Activated B cell treated with CpG ODN at 0.5 μM for 24 hours (primary cell): ENCODE data around the gene CSNK1E. TPM values are rescaled to one million over a fixed set of nuclear protein-coding genes. Genes with fewer than 3 reads are reported as not detected.

Experiments
- ATAC-seq: fragments of 200-7000 bp; cut with Tn5 transposase; one replicate; pipeline ENCODE4 v1.10.0; 2021; ENCODE audit warnings: low read depth, mild to moderate bottlenecking, moderate library complexity
- CTCF ChIA-PET: fragments of 350-600 bp; sonication (Branson Sonifier 250); formaldehyde crosslinking; loops from one replicate; lab custom pipeline; 2021; ENCODE audit warnings: antibody characterized with exemption; lab: Charles Lee
- POLR2A ChIA-PET: fragments of 350-600 bp; sonication (Branson Sonifier 250); formaldehyde crosslinking; loops from one replicate; lab custom pipeline; 2021; ENCODE audit warnings: antibody characterized with exemption; lab: Charles Lee
- DNase-seq: peaks from one replicate; pipeline ENCODE4 v3.0.0; 2022
- H3K27ac Mint-ChIP-seq: one replicate; pipeline ENCODE4 v1.8.0; 2020; ENCODE audit warnings: mixed read lengths
- H3K27me3 Mint-ChIP-seq: one replicate; pipeline ENCODE4 v1.8.0; 2021; ENCODE audit warnings: mixed read lengths
- H3K36me3 Mint-ChIP-seq: one replicate; pipeline ENCODE4 v1.8.0; 2021; ENCODE audit warnings: low read depth, mixed read lengths
- H3K4me1 Mint-ChIP-seq: one replicate; pipeline ENCODE4 v1.8.0; 2021; ENCODE audit warnings: mixed read lengths
- H3K4me3 Mint-ChIP-seq: one replicate; pipeline ENCODE4 v1.8.0; 2020; ENCODE audit warnings: mild to moderate bottlenecking, mixed read lengths
- H3K9me3 Mint-ChIP-seq: one replicate; pipeline ENCODE4 v1.8.0; 2020; ENCODE audit warnings: mixed read lengths
- intact Hi-C: fragments of 100-400 bp; cut with micrococcal nuclease; formaldehyde crosslinking; loops from one replicate; pipeline ENCODE4 v1.15.1; 2024
- total RNA-seq: library from RNA; stranded (reverse); gene quantifications from 2 replicates; pipeline ENCODE4 v1.2.3, GENCODE V29; 2022
- TF ChIP-seq, protein P1 (sequence below): fragments of 200-600 bp; IDR thresholded peaks from one replicate; pipeline ENCODE4 v1.8.0; 2022; ENCODE audit warnings: antibody characterized with exemption, mild to moderate bottlenecking

CSNK1E gene
- total RNA-seq, 1 donor from 2014 or later = 85.2 TPM

DNA sequence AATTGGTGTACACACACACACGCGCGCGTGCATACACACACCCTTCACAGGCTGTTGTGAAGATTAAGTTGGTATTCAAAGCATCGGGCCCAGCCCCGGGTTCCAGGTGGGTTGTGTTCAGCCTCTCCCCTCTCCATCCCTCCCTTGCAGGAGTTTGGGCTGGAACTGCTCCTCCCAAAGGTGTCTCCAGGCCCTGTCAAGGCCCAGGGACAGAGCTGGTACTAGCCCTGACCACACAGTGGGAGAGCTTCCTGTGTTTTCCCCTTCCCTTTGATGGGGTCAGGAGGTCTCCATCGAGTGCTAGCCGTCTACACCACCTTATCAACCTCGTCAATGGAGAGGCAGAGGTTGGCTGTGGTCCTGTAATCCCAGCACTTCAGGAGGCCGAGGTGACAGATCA is 36.5 kb upstream of the CSNK1E start:
- Mint-ChIP-seq H3K4me1 (peaks cover 5% of the 10 kb centered on the region), H3K27me3 (no peaks in the 10 kb centered on the region), H3K36me3 (peaks cover 22% of the 10 kb centered on the region), H3K27ac (no peak overlapping the region), H3K4me3 (no peak overlapping the region), H3K9me3 (no peaks in the 10 kb centered on the region)
- intact Hi-C loops = loop anchor here (1.0 to 5.0 kb wide), 8 partner anchors 43 to 301 kb away; partner anchors contain the start of gene DMC1
- TF ChIP-seq, protein P1, sequence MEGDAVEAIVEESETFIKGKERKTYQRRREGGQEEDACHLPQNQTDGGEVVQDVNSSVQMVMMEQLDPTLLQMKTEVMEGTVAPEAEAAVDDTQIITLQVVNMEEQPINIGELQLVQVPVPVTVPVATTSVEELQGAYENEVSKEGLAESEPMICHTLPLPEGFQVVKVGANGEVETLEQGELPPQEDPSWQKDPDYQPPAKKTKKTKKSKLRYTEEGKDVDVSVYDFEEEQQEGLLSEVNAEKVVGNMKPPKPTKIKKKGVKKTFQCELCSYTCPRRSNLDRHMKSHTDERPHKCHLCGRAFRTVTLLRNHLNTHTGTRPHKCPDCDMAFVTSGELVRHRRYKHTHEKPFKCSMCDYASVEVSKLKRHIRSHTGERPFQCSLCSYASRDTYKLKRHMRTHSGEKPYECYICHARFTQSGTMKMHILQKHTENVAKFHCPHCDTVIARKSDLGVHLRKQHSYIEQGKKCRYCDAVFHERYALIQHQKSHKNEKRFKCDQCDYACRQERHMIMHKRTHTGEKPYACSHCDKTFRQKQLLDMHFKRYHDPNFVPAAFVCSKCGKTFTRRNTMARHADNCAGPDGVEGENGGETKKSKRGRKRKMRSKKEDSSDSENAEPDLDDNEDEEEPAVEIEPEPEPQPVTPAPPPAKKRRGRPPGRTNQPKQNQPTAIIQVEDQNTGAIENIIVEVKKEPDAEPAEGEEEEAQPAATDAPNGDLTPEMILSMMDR = no peak
- POLR2A ChIA-PET = interaction anchor here (1.2 kb wide), 1 partner anchor 45 kb away, joined by 3 read pairs; no protein-coding TSS in a partner anchor
- DNase-seq = no peak
- CTCF ChIA-PET = interaction anchor here (1.3 to 2.8 kb wide), 3 partner anchors 19 to 301 kb away, joined by 3 to 16 read pairs (median 4); no protein-coding TSS in a partner anchor
- ATAC-seq = peak; percentile 9

DNA sequence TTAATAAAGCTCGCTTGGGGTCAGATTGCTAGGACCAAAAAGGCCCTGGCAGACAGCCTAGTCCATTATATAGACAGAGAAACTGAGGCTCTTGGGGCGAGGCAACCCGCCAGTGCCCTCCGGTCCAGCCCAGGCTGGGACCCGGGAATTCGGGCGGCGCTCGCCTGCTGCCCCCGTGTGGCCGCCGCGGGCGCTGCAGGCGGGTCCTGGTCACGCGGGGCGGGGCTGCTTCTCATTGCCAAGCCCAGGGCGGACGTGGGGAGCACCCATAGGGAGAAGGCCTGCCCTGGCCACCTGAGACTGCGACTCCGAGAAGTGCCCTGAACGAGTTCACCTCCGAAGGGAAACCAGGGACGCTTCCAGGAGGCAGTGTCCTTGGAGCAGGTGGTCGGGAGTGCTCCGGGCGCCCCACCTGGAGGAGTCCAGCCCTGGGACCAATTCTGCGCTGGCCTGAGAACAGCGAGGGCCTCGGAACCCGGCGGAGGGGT is 36.0 kb upstream of the CSNK1E start:
- H3K36me3 Mint-ChIP-seq = peaks cover 21% of the 10 kb centered on the region
- no peaks in the 10 kb centered on the region for H3K27me3 Mint-ChIP-seq
- CTCF ChIA-PET = interaction anchor here (0.8 to 2.8 kb wide), 3 partner anchors 18 to 301 kb away, joined by 3 to 16 read pairs (median 5); no protein-coding TSS in a partner anchor
- TF ChIP-seq, protein P1 = peak; percentile 87
- peak overlapping the region; percentile 30 for H3K27ac Mint-ChIP-seq
- ATAC-seq = peak; percentile 82
- H3K9me3 Mint-ChIP-seq = no peaks in the 10 kb centered on the region
- H3K4me1 Mint-ChIP-seq = peaks cover 9% of the 10 kb centered on the region
- POLR2A ChIA-PET = interaction anchor here (1.2 kb wide), 1 partner anchor 48 kb away, joined by 3 read pairs; no protein-coding TSS in a partner anchor
- DNase-seq = peak; percentile 77
- H3K4me3 Mint-ChIP-seq = no peak overlapping the region
- intact Hi-C loops = loop anchor here (1.0 to 5.0 kb wide), 8 partner anchors 42 to 301 kb away; partner anchors contain the start of gene DMC1

DNA sequence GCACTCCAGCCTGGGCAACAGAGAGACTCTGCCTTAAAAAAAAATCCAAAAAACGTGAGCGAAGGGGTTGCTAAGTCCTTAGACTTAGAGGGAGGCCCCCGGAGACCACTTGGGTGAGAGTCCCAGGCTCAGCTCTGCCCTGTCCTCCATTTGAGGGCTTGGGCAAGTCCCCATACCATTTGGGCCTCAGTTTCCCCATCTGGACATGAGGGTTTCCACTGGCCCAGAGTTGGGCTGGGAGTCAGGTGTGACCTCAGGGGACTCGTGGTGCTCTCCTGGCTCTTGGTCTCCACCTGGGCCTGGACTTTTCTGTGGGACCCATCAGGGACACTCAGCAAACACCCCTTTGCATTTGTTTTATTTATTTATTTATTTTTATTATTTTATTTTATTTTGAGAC is 35.2 kb upstream of the CSNK1E start:
- Mint-ChIP-seq H3K27ac (no peak overlapping the region), H3K27me3 (no peaks in the 10 kb centered on the region), H3K36me3 (peaks cover 19% of the 10 kb centered on the region), H3K4me1 (peaks cover 14% of the 10 kb centered on the region), H3K9me3 (no peaks in the 10 kb centered on the region), H3K4me3 (no peak overlapping the region)
- TF ChIP-seq, protein P1 = no peak
- ATAC-seq (no peak), DNase-seq (no peak)
- POLR2A ChIA-PET = interaction anchor here (1.2 kb wide), 1 partner anchor 47 kb away, joined by 3 read pairs; no protein-coding TSS in a partner anchor
- CTCF ChIA-PET = interaction anchor here (0.8 to 2.8 kb wide), 3 partner anchors 18 to 300 kb away, joined by 3 to 16 read pairs (median 5); no protein-coding TSS in a partner anchor
- intact Hi-C loops = loop anchor here (2.0 to 5.0 kb wide), 4 partner anchors 42 to 238 kb away; partner anchors contain the start of gene DMC1

DNA sequence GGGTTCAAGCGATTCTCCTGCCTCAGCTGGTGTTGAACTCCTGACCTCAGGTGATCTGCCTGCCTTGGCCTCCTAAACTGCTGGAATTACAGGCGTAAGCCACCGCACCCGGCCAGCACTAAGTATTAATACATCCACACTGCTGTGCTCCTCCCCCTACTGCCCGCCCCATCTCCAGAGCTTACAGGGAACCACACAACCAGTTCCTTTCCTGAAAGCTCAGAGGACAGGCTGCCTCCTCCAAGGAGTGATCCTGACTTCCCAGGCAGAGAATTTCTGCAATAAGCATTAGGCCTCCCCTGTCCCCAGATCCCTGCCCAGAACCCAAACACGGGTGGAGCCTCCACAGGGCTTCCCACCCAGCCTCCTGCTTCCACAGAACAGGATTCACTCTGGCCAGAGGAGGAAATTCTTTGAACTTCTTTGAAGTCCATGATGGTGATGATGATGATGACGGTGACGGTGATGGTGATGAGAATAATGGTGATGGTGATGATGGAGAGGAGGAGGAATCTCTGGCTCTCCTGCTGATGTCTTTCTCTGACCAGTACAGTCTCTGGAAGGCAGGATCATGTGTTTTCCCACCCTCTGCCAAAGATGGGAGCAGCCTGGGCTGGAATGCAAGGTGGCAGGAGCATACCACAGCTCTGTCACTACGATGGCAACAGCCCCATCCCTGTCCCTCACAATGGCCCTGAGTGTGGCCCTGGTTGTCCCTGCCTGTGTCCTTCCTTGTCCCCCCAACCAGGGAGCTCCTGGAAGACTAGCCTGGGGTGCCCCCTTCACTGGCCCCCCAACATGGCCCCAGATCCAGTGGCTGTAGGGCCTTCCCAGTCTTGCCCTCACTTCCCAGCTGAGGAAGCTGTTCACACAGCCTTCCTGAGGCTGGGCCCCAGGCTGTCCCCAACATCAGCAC is 33.5 kb upstream of the CSNK1E start:
- peak overlapping the region; percentile 3 for H3K27ac Mint-ChIP-seq
- no peak overlapping the region for H3K4me3 Mint-ChIP-seq
- ChIA-PET CTCF (interaction anchor here (1.6 kb wide), 2 partner anchors 89 to 299 kb away, joined by 3 to 6 read pairs; no protein-coding TSS in a partner anchor), POLR2A (interaction anchor here (0.7 to 1.0 kb wide), 3 partner anchors 44 to 51 kb away, joined by 3 to 5 read pairs (median 3); no protein-coding TSS in a partner anchor)
- no peaks in the 10 kb centered on the region for H3K9me3 Mint-ChIP-seq
- peak; percentile 13 for DNase-seq
- no peak for ATAC-seq
- H3K4me1 Mint-ChIP-seq = peaks cover 21% of the 10 kb centered on the region
- TF ChIP-seq, protein P1 = no peak
- peaks cover 12% of the 10 kb centered on the region for H3K36me3 Mint-ChIP-seq
- no peaks in the 10 kb centered on the region for H3K27me3 Mint-ChIP-seq
- intact Hi-C loops = loop anchor here (5.0 kb wide), 2 partner anchors 47 to 222 kb away; partner anchors contain the start of gene DMC1
